EH (cell line): ENCODE measurements around the gene UGT2A1.

Experiments used
- DNase-seq: peaks from one replicate; pipeline ENCODE4 v3.0.0-alpha.2; 2015; ENCODE audit warnings: low read depth

UGT2A1 gene

DNA sequence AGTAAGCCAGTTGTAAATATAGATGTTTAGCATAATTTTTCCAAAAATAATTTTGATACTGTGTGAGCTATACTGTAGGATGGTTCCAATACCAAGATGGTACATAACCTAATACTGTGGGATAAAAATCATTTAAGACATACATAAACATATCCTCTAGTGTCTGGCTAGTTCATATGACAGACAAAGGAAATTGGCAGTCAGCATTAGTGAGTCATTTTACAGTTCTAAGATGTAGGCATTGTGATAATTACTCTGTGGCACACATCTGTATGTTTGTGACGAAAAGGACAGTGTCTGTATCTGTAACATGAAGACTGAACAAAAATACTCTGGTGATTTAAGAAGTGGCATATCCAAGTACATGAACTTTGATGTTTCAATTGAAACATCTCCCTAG, 63.2 kb downstream of the UGT2A1 start:
- no peak for DNase-seq

GRCh38 chr4:69584135-69584534, 68.9 kb downstream of the UGT2A1 start:
- DNase-seq, result no peak

DNA sequence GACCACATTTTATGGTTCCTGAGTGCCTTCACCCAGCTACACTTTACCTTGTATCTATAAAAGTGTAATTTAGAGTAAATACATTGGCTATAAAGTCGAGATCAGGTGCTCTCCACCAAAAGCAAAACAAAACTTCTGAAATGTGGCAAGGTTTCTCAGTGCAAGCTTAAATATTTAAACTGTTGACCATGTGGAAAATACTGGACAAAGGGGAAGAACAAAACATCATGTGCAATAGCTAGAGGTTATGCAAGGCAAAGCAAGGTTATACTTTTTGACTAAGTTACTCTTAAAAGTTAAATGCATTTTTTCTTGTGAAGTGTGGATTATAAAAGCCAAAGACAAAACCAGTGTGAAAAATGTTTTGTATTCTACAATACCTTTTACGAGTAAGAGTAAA, 69.5 kb downstream of the UGT2A1 start:
- no peak for DNase-seq

DNA sequence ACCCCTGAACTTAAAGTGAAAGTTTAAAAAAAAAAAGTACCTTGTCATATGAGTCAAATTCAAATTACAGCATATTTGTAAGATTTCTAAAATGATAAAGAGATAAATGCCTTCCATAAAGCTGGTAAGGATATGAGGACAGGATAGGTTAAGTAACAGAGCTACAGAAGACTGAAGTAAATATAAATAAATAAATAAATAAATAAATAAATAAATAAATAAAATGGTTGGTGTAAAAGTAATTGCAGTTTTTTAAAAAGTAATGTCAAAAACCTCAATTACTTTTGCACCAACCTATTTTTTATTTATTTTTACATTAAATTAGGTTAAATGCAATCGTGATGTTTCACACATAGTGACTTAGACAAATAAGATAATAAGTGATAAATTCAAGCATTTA, 75.8 kb downstream of the UGT2A1 start:
- DNase-seq, result no peak

- DNase-seq, result no peak
Observed at GRCh38 chr4:69576251-69576877, 76.7 kb downstream of the UGT2A1 start.

DNA sequence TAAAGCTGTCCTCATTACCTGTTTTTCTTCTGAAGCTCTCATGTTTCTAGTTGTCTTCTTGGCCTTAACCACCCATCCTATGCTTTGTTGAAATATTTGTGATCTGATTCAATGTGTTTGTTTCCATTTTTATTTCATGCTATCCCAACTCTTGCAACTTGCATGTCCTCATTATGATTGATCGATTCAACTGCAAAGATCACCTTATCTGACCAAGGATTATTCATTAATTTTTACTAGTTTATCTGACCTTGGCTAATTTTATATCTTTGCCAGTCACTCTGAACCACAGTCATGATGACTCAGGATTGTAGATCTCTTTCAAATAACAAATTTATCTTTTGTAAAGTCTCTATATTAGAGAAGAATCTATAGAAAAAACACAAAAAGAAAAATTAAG, 84.3 kb downstream of the UGT2A1 start:
- no peak for DNase-seq

DNA sequence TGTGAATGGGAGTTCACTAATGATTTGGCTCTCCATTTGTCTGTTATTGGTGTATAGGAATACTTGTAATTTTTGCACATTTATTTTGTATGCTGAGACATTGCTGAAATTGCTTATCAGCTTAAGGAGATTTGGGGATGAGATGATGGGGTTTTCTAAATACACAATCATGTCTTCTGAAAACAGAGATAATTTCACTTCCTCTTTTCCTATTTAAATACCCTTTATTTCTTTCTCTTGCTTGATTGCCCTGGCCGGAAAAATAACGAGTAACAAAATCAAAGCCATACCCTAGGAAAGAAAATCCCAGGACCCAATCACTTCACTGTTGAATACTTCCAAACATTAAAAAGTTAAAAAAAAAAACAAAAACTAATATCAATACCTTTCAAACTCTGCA, 89.6 kb downstream of the UGT2A1 start:
- no peak for DNase-seq

DNA sequence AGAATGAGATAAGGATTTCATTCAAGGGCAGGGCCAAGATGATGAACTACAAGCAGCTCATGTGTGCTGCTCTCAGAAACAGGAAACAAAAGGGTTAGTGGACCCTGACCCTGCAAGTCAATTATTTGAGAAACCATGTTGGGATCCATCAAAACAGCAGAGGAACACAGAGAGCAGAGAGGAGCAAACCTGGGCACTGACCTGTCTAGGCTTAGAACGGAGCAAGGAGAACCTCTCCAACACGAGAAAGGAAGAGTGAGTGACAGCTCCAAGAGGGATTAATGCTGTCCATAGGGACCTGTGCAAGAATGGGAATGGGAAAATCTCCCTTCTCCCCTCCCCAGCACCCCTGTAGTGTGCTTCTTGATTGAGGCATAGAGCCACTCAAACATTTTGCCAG, 103.4 kb downstream of the UGT2A1 start:
- DNase-seq, result no peak

GRCh38 chr4:69546134-69546765, 106.8 kb downstream of the UGT2A1 start:
- DNase-seq, result no peak
